CD14-positive monocyte (primary cell): Measurements from ENCODE around the gene SMAD3. TPM values are rescaled to one million over a fixed set of nuclear protein-coding genes. Genes with fewer than 3 reads are reported as not detected.

Experiments used
- DNase-seq, 3 donors: peaks; one replicate each; pipeline ENCODE4 v3.0.0-alpha.2; 2011 to 2022
- H2AFZ ChIP-seq: 2 replicates; pipeline ENCODE4 v1.6.0; 2012; ENCODE audit warnings: mild to moderate bottlenecking, low read depth, low read length, inconsistent platforms; ENCODE audit not compliant: insufficient read depth, poor library complexity, severe bottlenecking
- H3K27ac ChIP-seq, 2 donors: 1 replicate in 1 of 2; 2 replicates in 1 of 2; pipeline ENCODE4 v1.5.1; 2012 to 2013; ENCODE audit warnings: low read length in 2 of 2, control low read depth in 1 of 2, inconsistent platforms in 1 of 2, low read depth in 1 of 2, mild to moderate bottlenecking in 1 of 2
- H3K27me3 ChIP-seq, 2 donors: one replicate each; pipeline versions ENCODE4 v1.6.0 to v1.6.1; 2011 to 2013; ENCODE audit warnings: low read length in 2 of 2; ENCODE audit not compliant: control insufficient read depth in 2 of 2, insufficient read depth in 2 of 2
- H3K36me3 ChIP-seq, 2 donors: replicated peaks in 1 of 2; 1 replicate in 1 of 2; 2 replicates in 1 of 2; pipeline versions ENCODE4 v1.5.1 to v1.6.1; 2012 to 2013; ENCODE audit warnings: low read length in 2 of 2, control low read depth in 1 of 2, inconsistent platforms in 1 of 2, mild to moderate bottlenecking in 1 of 2; ENCODE audit not compliant: insufficient read depth in 2 of 2, control insufficient read depth in 1 of 2
- H3K4me1 ChIP-seq, 2 donors: 1 replicate in 1 of 2; 2 replicates in 1 of 2; pipeline versions ENCODE4 v1.5.1 to v1.6.1; 2012 to 2013; ENCODE audit warnings: low read length in 2 of 2, control low read depth in 1 of 2, inconsistent platforms in 1 of 2, mild to moderate bottlenecking in 1 of 2, moderate library complexity in 1 of 2; ENCODE audit not compliant: insufficient read depth in 2 of 2, control insufficient read depth in 1 of 2
- H3K4me2 ChIP-seq: replicated peaks from 2 replicates; pipeline ENCODE3; 2012; ENCODE audit warnings: low read length, moderate library complexity, mild to moderate bottlenecking; ENCODE audit not compliant: poor library complexity, severe bottlenecking; ENCODE audit errors: extremely low read depth
- H3K4me3 ChIP-seq, 3 experiments: fragments of 200-600 bp in 1 of 3; sonication (generic) in 1 of 3; replicated peaks in 1 of 3; 1 replicate in 2 of 3; 2 replicates in 1 of 3; pipeline ENCODE4 v1.5.1; 2011 to 2013; ENCODE audit warnings: low read length in 3 of 3, mild to moderate bottlenecking in 3 of 3, control low read depth in 2 of 3, low read depth in 2 of 3, inconsistent platforms in 1 of 3, moderate library complexity in 1 of 3
- H3K79me2 ChIP-seq: 2 replicates; pipeline ENCODE4 v1.6.0; 2012; ENCODE audit warnings: mild to moderate bottlenecking, control low read depth, inconsistent platforms, low read length, moderate library complexity; ENCODE audit not compliant: insufficient read depth
- H3K9ac ChIP-seq: 2 replicates; pipeline ENCODE4 v1.6.0; 2017; ENCODE audit warnings: low read length, mild to moderate bottlenecking; ENCODE audit not compliant: insufficient read depth, poor library complexity, severe bottlenecking
- H3K9me3 ChIP-seq, 2 donors: replicated peaks in 1 of 2; 1 replicate in 1 of 2; 2 replicates in 1 of 2; pipeline versions ENCODE4 v1.5.1 to v1.6.1; 2012 to 2013; ENCODE audit warnings: low read length in 2 of 2, control low read depth in 1 of 2; ENCODE audit not compliant: control insufficient read depth in 1 of 2, insufficient read depth in 1 of 2
- H4K20me1 ChIP-seq: 2 replicates; pipeline ENCODE4 v1.6.0; 2012; ENCODE audit warnings: mild to moderate bottlenecking, low read length, control low read depth, moderate library complexity; ENCODE audit not compliant: insufficient read depth
- H3K27ac Mint-ChIP-seq, 7 donors: one replicate each; pipeline ENCODE4 v1.8.0; 2020; ENCODE audit warnings: mild to moderate bottlenecking in 7 of 7, mixed read lengths in 7 of 7, moderate library complexity in 6 of 7, inconsistent platforms in 2 of 7
- H3K27me3 Mint-ChIP-seq, 3 donors: one replicate each; pipeline ENCODE4 v1.8.0; 2021 to 2022; ENCODE audit warnings: low read depth in 3 of 3, mild to moderate bottlenecking in 3 of 3, mixed read lengths in 3 of 3, moderate library complexity in 3 of 3, inconsistent platforms in 1 of 3
- H3K36me3 Mint-ChIP-seq, 2 donors: one replicate each; pipeline ENCODE4 v1.8.0; 2020; ENCODE audit warnings: mixed read lengths in 2 of 2, inconsistent platforms in 1 of 2, mild to moderate bottlenecking in 1 of 2
- H3K4me1 Mint-ChIP-seq: one replicate; pipeline ENCODE4 v1.8.0; 2020; ENCODE audit warnings: mild to moderate bottlenecking, mixed read lengths
- H3K4me3 Mint-ChIP-seq, 2 donors: one replicate each; pipeline ENCODE4 v1.8.0; 2020; ENCODE audit warnings: mild to moderate bottlenecking in 2 of 2, mixed read lengths in 2 of 2, moderate library complexity in 1 of 2
- H3K9me3 Mint-ChIP-seq, 7 donors: one replicate each; pipeline ENCODE4 v1.8.0; 2020 to 2022; ENCODE audit warnings: mixed read lengths in 7 of 7, mild to moderate bottlenecking in 6 of 7, moderate library complexity in 6 of 7, inconsistent platforms in 2 of 7
- WGBS: methylation state at CpG from one replicate; pipeline ENCODE4 v1.1.5; 2013; ENCODE audit warnings: missing lambda C conversion rate; ENCODE audit not compliant: insufficient coverage; 5-methylcytosine and 5-hydroxymethylcytosine counted together
- intact Hi-C, 2 donors: fragments of 100-400 bp; cut with micrococcal nuclease; formaldehyde crosslinking; loops; one replicate each; pipeline versions ENCODE4 v1.15.0 to v1.15.1; 2023
- polyA plus RNA-seq, 3 donors: library from polyadenylated mRNA; depleted of rRNA in 1 of 3; unstranded in 2 of 3; stranded (reverse) in 1 of 3; fragments of 300-500 nt in 2 of 3; fragments of >200 nt in 1 of 3; fragmentation: Illumina TruSeq in 2 of 3; gene quantifications; 1 replicate in 2 of 3; 2 replicates in 1 of 3; pipeline ENCODE4 v1.2.3, GENCODE V29; 2012 to 2021
- TF ChIP-seq, protein P1 (sequence below): fragments of 200-600 bp; IDR thresholded peaks from one replicate; pipeline ENCODE4 v1.8.0; 2022; ENCODE audit warnings: antibody characterized with exemption, mild to moderate bottlenecking

Gene SMAD3
- polyA plus RNA-seq, 3 donors: 4.4 to 41.7 (median 5.4) TPM

GRCh38 chr15:67184208-67184925 is 119.0 kb downstream of the SMAD3 start:
- H3K4me3 ChIP-seq: no peak overlapping the region
- H3K27ac Mint-ChIP-seq: peak overlapping the region in 2 of 7 donors; percentile 41 to 66
- no peak for DNase-seq
- no peaks in the 10 kb centered on the region for H3K27me3 ChIP-seq
- no peaks in the 10 kb centered on the region for H3K79me2 ChIP-seq
- WGBS: over 99% methylated on average over 15 of the region's 18 CpGs
- no peaks in the 10 kb centered on the region for H3K9me3 ChIP-seq
- peaks cover 19% of the 10 kb centered on the region for H3K4me1 Mint-ChIP-seq
- intact Hi-C loops: no loop called here
- no peaks in the 10 kb centered on the region for H3K9me3 Mint-ChIP-seq
- H3K27me3 Mint-ChIP-seq: peaks cover 0 to 6% (median 2%) of the 10 kb centered on the region in 3 donors
- no peak overlapping the region for H3K9ac ChIP-seq
- no peak overlapping the region for H3K27ac ChIP-seq
- H4K20me1 ChIP-seq: no peaks in the 10 kb centered on the region
- H3K4me2 ChIP-seq: no peak overlapping the region
- H3K4me1 ChIP-seq: peaks cover 10 to 16% of the 10 kb centered on the region in 2 donors
- no peak overlapping the region for H3K4me3 Mint-ChIP-seq
- peaks cover 68 to 87% of the 10 kb centered on the region in 2 donors for H3K36me3 ChIP-seq
- H2AFZ ChIP-seq: no peak overlapping the region
- H3K36me3 Mint-ChIP-seq: peaks cover 86 to 93% of the 10 kb centered on the region in 2 donors
- TF ChIP-seq, protein P1, sequence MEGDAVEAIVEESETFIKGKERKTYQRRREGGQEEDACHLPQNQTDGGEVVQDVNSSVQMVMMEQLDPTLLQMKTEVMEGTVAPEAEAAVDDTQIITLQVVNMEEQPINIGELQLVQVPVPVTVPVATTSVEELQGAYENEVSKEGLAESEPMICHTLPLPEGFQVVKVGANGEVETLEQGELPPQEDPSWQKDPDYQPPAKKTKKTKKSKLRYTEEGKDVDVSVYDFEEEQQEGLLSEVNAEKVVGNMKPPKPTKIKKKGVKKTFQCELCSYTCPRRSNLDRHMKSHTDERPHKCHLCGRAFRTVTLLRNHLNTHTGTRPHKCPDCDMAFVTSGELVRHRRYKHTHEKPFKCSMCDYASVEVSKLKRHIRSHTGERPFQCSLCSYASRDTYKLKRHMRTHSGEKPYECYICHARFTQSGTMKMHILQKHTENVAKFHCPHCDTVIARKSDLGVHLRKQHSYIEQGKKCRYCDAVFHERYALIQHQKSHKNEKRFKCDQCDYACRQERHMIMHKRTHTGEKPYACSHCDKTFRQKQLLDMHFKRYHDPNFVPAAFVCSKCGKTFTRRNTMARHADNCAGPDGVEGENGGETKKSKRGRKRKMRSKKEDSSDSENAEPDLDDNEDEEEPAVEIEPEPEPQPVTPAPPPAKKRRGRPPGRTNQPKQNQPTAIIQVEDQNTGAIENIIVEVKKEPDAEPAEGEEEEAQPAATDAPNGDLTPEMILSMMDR: no peak

- peak overlapping the region in 1 of 2 donors; percentile 67 for H3K27ac ChIP-seq
- peaks cover 74 to 87% of the 10 kb centered on the region in 2 donors for H3K36me3 ChIP-seq
- H3K9me3 Mint-ChIP-seq: no peaks in the 10 kb centered on the region
- no peak overlapping the region for H3K4me3 Mint-ChIP-seq
- H3K9ac ChIP-seq: no peak overlapping the region
- H2AFZ ChIP-seq: no peak overlapping the region
- H4K20me1 ChIP-seq: no peaks in the 10 kb centered on the region
- TF ChIP-seq, protein P1: no peak
- H3K4me3 ChIP-seq: no peak overlapping the region
- intact Hi-C loops: loop anchor here in 1 of 2 donors (5.0 kb wide), 1 partner anchor 33 kb away; no protein-coding TSS in a partner anchor
- WGBS: 93% methylated on average over 5 of the region's 6 CpGs
- DNase-seq: no peak
- no peaks in the 10 kb centered on the region for H3K27me3 ChIP-seq
- peaks cover 0 to 4% (median 2%) of the 10 kb centered on the region in 3 donors for H3K27me3 Mint-ChIP-seq
- H3K4me1 ChIP-seq: peaks cover 10 to 16% of the 10 kb centered on the region in 2 donors
- peaks cover 19% of the 10 kb centered on the region for H3K4me1 Mint-ChIP-seq
- H3K27ac Mint-ChIP-seq: peak overlapping the region in 5 of 7 donors; percentile 46 to 93 (median 75)
- H3K4me2 ChIP-seq: no peak overlapping the region
- no peaks in the 10 kb centered on the region for H3K9me3 ChIP-seq
- H3K79me2 ChIP-seq: no peaks in the 10 kb centered on the region
- peaks cover 86 to 93% of the 10 kb centered on the region in 2 donors for H3K36me3 Mint-ChIP-seq
These were observed 119.6 kb downstream of the SMAD3 start for GRCh38 chr15:67185051-67185450.
